ENCODE data around the gene KIRREL3. TPM values are rescaled to one million over a fixed set of nuclear protein-coding genes. Genes with fewer than 3 reads are reported as not detected.

Gene KIRREL3
- total and polyA plus RNA-seq, 9 of the 15 experiments (the other 6 are each of a cell fraction or from before 2014, with no cell fraction given) = 0.04 to 0.10 TPM; not detected in 7

DNA sequence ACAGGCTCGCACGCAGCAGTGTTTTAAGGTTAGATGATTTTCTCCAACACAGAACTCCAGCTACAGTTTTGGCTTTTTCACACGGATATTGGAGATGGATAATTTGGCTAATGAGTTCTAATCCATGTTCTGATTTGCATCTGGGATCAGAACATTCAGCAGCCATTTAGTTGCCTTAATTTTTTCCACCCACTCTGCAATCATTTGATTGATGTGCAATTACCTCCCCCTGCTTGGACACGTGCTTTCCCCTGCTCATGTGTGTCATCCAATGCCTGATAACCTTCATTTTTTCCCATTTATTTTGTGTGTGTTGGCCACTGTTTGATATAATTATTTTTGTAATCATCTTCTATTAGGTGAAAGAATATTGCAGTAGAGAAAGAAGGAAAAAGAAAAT, 387.3 kb downstream of the KIRREL3 start (continued):
- TF ChIP-seq, protein P1, sequence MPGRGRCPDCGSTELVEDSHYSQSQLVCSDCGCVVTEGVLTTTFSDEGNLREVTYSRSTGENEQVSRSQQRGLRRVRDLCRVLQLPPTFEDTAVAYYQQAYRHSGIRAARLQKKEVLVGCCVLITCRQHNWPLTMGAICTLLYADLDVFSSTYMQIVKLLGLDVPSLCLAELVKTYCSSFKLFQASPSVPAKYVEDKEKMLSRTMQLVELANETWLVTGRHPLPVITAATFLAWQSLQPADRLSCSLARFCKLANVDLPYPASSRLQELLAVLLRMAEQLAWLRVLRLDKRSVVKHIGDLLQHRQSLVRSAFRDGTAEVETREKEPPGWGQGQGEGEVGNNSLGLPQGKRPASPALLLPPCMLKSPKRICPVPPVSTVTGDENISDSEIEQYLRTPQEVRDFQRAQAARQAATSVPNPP (IDR thresholded peaks at IDR 0.05; ENCODE audit: borderline replicate concordance, insufficient read depth, insufficient read length) = no peak
- no peak for TF ChIP-seq MAFK (IDR thresholded peaks at IDR 0.05; ENCODE audit: low read length)
- TF ChIP-seq, protein P2, sequence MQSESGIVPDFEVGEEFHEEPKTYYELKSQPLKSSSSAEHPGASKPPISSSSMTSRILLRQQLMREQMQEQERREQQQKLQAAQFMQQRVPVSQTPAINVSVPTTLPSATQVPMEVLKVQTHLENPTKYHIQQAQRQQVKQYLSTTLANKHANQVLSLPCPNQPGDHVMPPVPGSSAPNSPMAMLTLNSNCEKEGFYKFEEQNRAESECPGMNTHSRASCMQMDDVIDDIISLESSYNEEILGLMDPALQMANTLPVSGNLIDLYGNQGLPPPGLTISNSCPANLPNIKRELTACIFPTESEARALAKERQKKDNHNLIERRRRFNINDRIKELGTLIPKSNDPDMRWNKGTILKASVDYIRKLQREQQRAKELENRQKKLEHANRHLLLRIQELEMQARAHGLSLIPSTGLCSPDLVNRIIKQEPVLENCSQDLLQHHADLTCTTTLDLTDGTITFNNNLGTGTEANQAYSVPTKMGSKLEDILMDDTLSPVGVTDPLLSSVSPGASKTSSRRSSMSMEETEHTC (IDR thresholded peaks at IDR 0.05) = no peak
- TF ChIP-seq SIN3A (IDR thresholded peaks at IDR 0.05; ENCODE audit: borderline replicate concordance in 2 of 2, control insufficient read depth in 1 of 2, low read depth in 2 of 2, low read length in 2 of 2) = no peak
- no peak for TF ChIP-seq ZNF785 (CRISPR knock-in tag; IDR thresholded peaks at IDR 0.05)
- TF ChIP-seq, protein P3, sequence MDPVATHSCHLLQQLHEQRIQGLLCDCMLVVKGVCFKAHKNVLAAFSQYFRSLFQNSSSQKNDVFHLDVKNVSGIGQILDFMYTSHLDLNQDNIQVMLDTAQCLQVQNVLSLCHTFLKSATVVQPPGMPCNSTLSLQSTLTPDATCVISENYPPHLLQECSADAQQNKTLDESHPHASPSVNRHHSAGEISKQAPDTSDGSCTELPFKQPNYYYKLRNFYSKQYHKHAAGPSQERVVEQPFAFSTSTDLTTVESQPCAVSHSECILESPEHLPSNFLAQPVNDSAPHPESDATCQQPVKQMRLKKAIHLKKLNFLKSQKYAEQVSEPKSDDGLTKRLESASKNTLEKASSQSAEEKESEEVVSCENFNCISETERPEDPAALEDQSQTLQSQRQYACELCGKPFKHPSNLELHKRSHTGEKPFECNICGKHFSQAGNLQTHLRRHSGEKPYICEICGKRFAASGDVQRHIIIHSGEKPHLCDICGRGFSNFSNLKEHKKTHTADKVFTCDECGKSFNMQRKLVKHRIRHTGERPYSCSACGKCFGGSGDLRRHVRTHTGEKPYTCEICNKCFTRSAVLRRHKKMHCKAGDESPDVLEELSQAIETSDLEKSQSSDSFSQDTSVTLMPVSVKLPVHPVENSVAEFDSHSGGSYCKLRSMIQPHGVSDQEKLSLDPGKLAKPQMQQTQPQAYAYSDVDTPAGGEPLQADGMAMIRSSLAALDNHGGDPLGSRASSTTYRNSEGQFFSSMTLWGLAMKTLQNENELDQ (CRISPR knock-in tag; IDR thresholded peaks at IDR 0.05; ENCODE audit: borderline replicate concordance) = no peak
- TF ChIP-seq ZNF707 (CRISPR knock-in tag; conservative IDR thresholded peaks at IDR 0.05) = no peak
- no peak for TF ChIP-seq HDAC6 (IDR thresholded peaks at IDR 0.05; ENCODE audit: low read depth, low read length)

All from K562 (cell line).